Adrenal gland (tissue), 12 donors: ENCODE measurements around the gene RTCB. TPM values are rescaled to one million over a fixed set of nuclear protein-coding genes. Genes with fewer than 3 reads are reported as not detected.
A peak's percentile ranks its signal among the peaks of the same experiment; 100 is the strongest.

Experiments used
- DNase-seq, 7 donors: peaks; one replicate each; pipeline ENCODE4 v3.0.0-alpha.2; 2019 to 2020
- H3K27ac ChIP-seq, 5 donors: fragments of 200-600 bp; sonication (generic) in 4 of 5; 1 replicate in 3 of 5; 2 replicates in 2 of 5; pipeline versions ENCODE4 v1.5.1 to v1.8.0; 2016 to 2020; ENCODE audit warnings: mild to moderate bottlenecking in 1 of 5
- H3K27me3 ChIP-seq: fragments of 200-600 bp; 2 replicates; pipeline ENCODE4 v1.8.0; 2021
- H3K36me3 ChIP-seq, 2 donors: fragments of 200-600 bp; replicated peaks in 1 of 2; 1 replicate in 1 of 2; 2 replicates in 1 of 2; pipeline versions ENCODE4 v1.5.1 to v1.8.0; 2018 to 2022
- H3K4me1 ChIP-seq, 2 donors: fragments of 200-600 bp; replicated peaks in 1 of 2; 1 replicate in 1 of 2; 2 replicates in 1 of 2; pipeline versions ENCODE4 v1.5.1 to v1.8.0; 2018 to 2021
- H3K4me3 ChIP-seq, 4 donors: fragments of 200-600 bp; sonication (generic) in 3 of 4; one replicate each; pipeline ENCODE4 v1.5.1; 2016 to 2018
- H3K9me3 ChIP-seq, 3 donors: fragments of 200-600 bp; sonication (generic) in 1 of 3; replicated peaks in 1 of 3; 1 replicate in 2 of 3; 2 replicates in 1 of 3; pipeline versions ENCODE4 v1.5.1 to v1.8.0; 2016 to 2021
- CTCF ChIP-seq, 6 experiments: fragments of 450-650 bp in 4 of 6; fragments of 200-600 bp in 2 of 6; sonication (generic) in 1 of 6; IDR thresholded peaks; 1 replicate in 5 of 6; 2 replicates in 1 of 6; pipeline versions ENCODE4 v1.5.1 to v1.8.0; 2016 to 2021; ENCODE audit warnings: antibody characterized with exemption in 6 of 6, mild to moderate bottlenecking in 2 of 6, moderate library complexity in 1 of 6
- POLR2A ChIP-seq, 2 donors: fragments of 450-650 bp; IDR thresholded peaks; one replicate each; pipeline ENCODE4 v1.6.1; 2017; ENCODE audit warnings: antibody characterized with exemption in 2 of 2, mild to moderate bottlenecking in 2 of 2, moderate library complexity in 1 of 2
- WGBS, 4 donors: extraction: QIAGEN DNeasy Blood & Tissue Kit in 2 of 4; methylation state at CpG; one replicate each; pipeline versions ENCODE4 v1.1.5 to v1.1.7; 2013 to 2017; 5-methylcytosine and 5-hydroxymethylcytosine counted together
- intact Hi-C, 2 donors: fragments of 100-400 bp; cut with DNase I; formaldehyde crosslinking; loops; one replicate each; pipeline versions ENCODE4 v1.14.1 to v1.15.0; 2022 to 2023
- polyA plus RNA-seq, 3 donors: library from polyadenylated mRNA; stranded (reverse); fragments of 200-250 nt in 2 of 3; fragments of 350-450 nt in 1 of 3; fragmentation: Illumina TruSeq in 1 of 3; extraction: RNeasy Lipid Tissue Mini Kit (QIAGEN cat#74804) in 1 of 3; gene quantifications; one replicate each; pipeline ENCODE4 v1.2.3, GENCODE V29; 2013 to 2014
- total RNA-seq, 9 donors: library from RNA; depleted of rRNA in 4 of 9; stranded (reverse); fragments of >200 nt in 4 of 9; fragments of 120-200 nt in 1 of 9; fragmentation: NEBNext Ultra II Directional in 1 of 9; extraction: Animal tissue kit (Norgen Biotek cat#: 25700) in 1 of 9; gene quantifications; one replicate each; pipeline versions ENCODE4 v1.1.0 to v1.2.4, GENCODE V29; 2013 to 2023
- donor health status: healthy with polysubstance abuse.
- donor health status: Bipolar disorder and iron deficiency.
- donor health status: DM: yes; HTN: yes; CAD: no.
- donor health status: DM: no; HTN: no; CAD: no.
- donor health status: DM: no; HTN: no; CAD: no.
- donor health status: DM: yes; HTN: yes; CAD: no.

Gene RTCB
- total and polyA plus RNA-seq, 12 donors = 24.7 to 108 (median 64.1) TPM

GRCh38 chr22:32378707-32379272 is 33.3 kb downstream of the RTCB start:
- H3K4me3 ChIP-seq = no peak overlapping the region
- 52 to 79% (median 72%) methylated on average over 3 to 4 of the region's 4 CpGs for WGBS, 4 donors
- intact Hi-C loops = no loop called here
- peak in 1 of 7 donors; percentile 17 for DNase-seq
- no peak for TF ChIP-seq POLR2A (IDR thresholded peaks at IDR 0.05)
- TF ChIP-seq CTCF (IDR thresholded peaks at IDR 0.05) = peak in 5 of 6 experiments; percentile 27 to 53 (median 40)
- no peaks in the 10 kb centered on the region for H3K4me1 ChIP-seq
- H3K9me3 ChIP-seq = no peaks in the 10 kb centered on the region
- H3K27me3 ChIP-seq = no peaks in the 10 kb centered on the region
- no peak overlapping the region for H3K27ac ChIP-seq
- H3K36me3 ChIP-seq = no peaks in the 10 kb centered on the region

- Histone ChIP-seq H3K36me3 (no peaks in the 10 kb centered on the region), H3K9me3 (no peaks in the 10 kb centered on the region), H3K4me3 (no peak overlapping the region), H3K4me1 (no peaks in the 10 kb centered on the region), H3K27ac (no peak overlapping the region), H3K27me3 (no peaks in the 10 kb centered on the region)
- TF ChIP-seq POLR2A (IDR thresholded peaks at IDR 0.05) = no peak
- TF ChIP-seq CTCF (IDR thresholded peaks at IDR 0.05) = no peak
- no peak for DNase-seq
- WGBS, 4 donors = 67 to 80% (median 73%) methylated on average over 3 to 5 of the region's 5 CpGs
- intact Hi-C loops = no loop called here
Measured at GRCh38 chr22:32376681-32377080, 35.4 kb downstream of the RTCB start.

- 74 to 90% (median 85%) methylated on average over 7 of the region's 7 CpGs for WGBS, 4 donors
- no peak for DNase-seq
- Histone ChIP-seq H3K4me3 (no peak overlapping the region), H3K9me3 (no peaks in the 10 kb centered on the region), H3K27ac (no peak overlapping the region), H3K36me3 (no peaks in the 10 kb centered on the region), H3K27me3 (no peaks in the 10 kb centered on the region), H3K4me1 (no peaks in the 10 kb centered on the region)
- intact Hi-C loops = no loop called here
- TF ChIP-seq CTCF (IDR thresholded peaks at IDR 0.05) (no peak), POLR2A (IDR thresholded peaks at IDR 0.05) (no peak)
Measured at GRCh38 chr22:32375678-32376450, 36.2 kb downstream of the RTCB start.

- H3K36me3 ChIP-seq = no peaks in the 10 kb centered on the region
- whole genome bisulfite sequencing, 4 donors = 84 to 88% (median 86%) methylated on average over 5 of the region's 5 CpGs
- no peaks in the 10 kb centered on the region for H3K27me3 ChIP-seq
- intact Hi-C loops = no loop called here
- TF ChIP-seq POLR2A (IDR thresholded peaks at IDR 0.05) (no peak), CTCF (IDR thresholded peaks at IDR 0.05) (no peak)
- no peak for DNase-seq
- no peak overlapping the region for H3K27ac ChIP-seq
- H3K4me3 ChIP-seq = no peak overlapping the region
- no peaks in the 10 kb centered on the region for H3K4me1 ChIP-seq
- H3K9me3 ChIP-seq = no peaks in the 10 kb centered on the region
Measured at GRCh38 chr22:32364210-32364609, 47.8 kb downstream of the RTCB start.
